Stimulated activated CD4-positive, alpha-beta T cell treated with anti-CD3 and anti-CD28 coated beads, TNF-alpha, amount 100 ng/mL, for 1 hour (primary cell): ENCODE results near the gene GDF15.
"Not testable (repeated sequence)": the region's sequence is repeated elsewhere in the genome, so short reads cannot be mapped to it uniquely, and the experiment has no call there.

Source experiments
- DNase-seq, 3 donors: peaks; one replicate each; pipeline ENCODE4 v3.0.0-alpha.2; 2020; ENCODE audit warnings: low read depth in 3 of 3, low spot score in 1 of 3

The GDF15 gene

GRCh38 chr19:18391509-18392075 is 5.6 kb downstream of the GDF15 start:
- DNase-seq, result no peak

DNA sequence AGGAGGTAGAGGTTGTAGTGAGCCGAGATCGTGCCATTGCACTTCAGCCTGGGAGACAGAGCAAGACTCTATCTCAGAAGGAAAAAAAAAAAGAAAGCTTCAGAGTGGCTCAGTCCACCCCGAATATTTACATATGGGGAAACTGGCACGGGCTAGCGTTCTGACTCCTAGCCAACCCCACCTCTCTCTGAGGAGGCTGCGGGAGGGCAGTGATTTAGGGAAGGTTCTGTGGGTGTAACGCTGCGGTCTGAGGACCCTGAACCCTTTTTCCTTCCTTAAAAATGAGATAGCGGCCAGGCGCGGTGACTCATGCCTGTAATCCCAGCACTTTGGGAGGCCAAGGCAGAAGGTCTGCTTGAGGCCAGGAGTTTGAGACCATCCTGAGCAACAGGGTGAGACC is 6.5 kb downstream of the GDF15 start:
- DNase-seq, result no peak

DNA sequence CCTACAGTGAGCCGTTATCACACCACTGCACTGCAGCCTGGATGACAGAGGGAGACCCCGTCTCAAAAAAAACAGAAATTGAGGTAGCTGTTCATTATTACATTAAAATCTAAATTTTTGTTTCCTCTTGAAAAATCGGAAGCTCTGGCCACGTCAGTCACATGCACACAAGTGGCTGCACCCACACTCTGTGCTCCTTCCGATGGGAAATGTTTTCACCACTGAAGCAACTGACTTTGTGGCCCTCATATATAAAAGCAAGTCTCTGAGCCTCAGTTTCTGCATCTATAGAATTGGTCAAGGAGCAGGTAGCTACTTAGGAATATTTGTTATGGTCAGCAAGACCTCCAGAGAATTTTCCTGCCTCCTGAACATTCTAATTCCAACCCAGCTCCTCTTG is 7.0 kb downstream of the GDF15 start:
- no peak for DNase-seq

DNA sequence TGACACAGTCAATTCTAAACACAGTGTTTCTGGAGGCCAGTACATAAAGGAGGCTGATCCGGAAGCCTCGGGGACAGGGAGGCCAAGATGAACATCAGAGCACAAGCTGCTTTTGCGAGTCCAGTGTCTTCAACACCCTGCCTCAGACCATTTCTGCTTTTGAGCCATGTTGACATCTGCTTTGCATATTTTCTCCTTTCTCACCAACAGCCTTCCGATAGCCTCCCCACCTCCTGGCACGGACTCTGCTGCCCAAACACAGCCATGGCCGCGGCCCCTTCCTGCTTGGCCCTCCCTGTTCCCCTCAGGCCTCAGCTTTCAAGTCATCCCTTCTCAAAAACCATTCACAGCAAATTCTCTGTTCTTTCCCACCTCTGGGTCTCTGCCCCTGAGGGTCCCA is 7.9 kb downstream of the GDF15 start:
- DNase-seq, result no peak

GRCh38 chr19:18396471-18397241 is 10.7 kb downstream of the GDF15 start:
- DNase-seq, result no peak

DNA sequence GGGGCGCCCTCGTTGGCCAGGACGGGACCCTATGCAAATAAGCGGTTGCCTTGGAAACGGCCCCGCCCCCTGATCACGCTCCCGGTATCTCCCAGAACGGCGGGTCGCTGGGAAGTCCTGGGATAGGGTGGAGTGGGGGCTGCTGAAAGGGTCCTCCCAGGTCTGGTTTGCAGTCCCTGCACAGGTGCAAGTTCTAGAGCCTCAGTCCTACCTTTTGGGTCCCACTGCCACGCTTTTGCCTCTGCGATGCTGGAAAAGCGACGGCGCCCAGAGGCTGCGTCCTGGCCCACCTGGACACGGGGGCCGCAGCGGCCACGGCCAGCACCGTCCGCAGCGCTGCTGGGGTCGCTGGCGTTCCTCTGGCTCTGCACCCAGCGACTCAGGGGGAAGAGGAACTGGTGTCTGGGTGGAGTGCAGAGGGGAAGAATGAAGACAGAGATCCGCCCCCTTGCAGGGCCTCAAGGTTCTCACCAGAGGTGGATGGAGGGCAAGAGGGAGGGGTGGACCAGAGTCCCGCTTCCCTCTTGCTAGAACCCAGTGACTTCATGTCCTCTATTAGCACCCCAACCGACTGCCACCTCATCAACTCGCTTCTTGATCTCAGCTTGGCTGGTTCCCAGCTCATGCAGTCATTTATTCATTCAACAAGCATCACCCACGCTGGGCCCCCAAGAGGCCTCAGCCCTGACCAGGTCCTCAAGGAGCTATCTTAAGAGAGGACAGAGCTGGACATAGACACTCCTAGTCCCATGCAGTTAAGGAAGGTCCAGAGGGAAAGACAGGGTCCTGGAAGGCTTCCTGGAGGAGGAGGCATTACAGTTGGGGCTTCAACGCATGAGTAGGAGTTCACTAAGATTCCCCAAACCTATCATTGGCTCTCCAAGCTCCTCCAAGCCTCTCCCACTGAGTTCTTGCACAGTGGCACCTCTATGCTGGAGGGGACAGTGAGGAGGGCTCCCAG is 11.6 kb downstream of the GDF15 start, which contains the start of gene LRRC25:
LRRC25 (minus strand) TSS at position 381 of the 961 bp plus-strand sequence. CDS start 659 bp downstream, outside the sequence.
- no peak for DNase-seq

DNA sequence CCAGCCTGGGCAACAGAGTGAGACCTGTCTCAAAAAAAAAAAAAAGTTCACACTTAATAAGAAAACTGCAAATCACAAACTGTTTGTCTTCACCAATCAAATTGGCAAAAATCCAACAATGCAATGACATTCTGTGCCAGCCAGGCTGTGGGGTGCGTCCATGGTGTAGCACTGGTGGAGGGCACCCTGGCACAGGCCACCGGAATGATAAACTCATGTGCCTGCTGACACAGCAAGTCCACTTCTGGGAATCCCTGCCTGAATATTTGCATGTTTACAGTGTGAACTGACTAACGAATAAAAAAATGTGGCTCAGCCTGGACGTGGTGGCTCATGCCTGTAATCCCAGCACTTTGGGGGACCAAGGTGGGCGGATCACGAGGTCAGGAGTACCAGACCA is 13.1 kb downstream of the GDF15 start:
- no peak for DNase-seq

DNA sequence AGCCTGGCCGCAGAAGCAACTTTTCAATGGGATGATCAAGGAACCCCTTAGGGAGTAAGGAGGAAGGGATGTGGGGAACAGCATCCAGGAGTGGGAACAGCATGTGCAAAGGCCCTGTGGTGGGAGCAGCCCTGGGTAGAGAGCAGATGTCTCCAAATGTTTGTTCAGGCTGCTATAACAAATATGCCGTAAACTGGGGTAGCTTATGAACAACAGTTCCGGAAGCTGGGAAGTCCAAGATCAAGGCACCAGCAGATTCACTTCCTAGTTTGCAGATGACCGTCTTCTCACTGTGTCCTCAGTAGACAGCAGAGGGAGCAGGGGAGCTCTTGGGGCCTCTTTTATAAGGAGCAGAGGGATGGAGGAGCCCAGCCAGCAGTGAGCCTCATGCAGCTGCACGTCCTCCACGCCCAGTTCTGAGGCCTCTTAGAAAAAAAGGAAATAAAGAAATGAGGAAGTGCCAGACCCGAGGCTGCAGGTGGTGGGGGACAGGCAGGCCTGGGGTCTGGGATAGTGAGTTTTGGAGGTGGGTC is 15.7 kb downstream of the GDF15 start:
- no peak for DNase-seq

DNA sequence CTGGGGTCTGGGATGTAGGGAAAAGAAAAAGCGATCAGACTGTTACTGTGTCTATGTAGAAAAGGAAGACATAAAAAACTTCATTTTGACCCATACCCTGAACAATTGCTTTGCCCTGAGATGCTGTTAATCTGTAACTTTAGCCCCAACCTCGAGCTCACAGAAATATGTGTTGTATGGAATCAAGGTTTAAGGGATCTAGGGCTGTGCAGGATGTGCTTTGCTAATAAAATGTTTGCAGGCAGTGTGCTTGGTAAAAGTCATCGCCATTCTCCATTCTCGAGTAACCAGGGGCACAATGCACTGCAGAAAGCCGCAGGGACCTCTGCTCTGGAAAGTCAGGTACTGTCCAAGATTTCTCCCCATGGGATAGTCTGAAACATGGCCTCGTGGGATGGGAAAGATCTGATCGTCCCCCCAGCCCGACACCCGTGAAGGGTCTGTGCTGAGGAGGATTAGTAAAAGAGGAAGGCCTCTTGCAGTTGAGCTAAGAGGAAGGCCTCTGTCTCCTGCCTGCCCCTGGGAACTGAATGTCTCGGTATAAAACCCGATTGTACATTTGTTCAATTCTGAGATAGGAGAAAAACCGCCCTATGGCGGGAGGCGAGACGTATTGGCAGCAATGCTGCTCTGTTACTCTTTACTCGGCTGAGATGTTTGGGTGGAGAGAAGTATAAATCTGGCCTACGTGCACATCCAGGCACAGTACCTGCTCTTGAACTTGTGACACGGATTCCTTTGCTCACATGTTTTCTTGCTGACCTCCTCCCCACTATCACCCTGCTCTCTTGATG is 16.7 kb downstream of the GDF15 start:
- DNase-seq, result not testable (repeated sequence)

GRCh38 chr19:18405754-18406153 is 19.8 kb downstream of the GDF15 start:
- not testable (repeated sequence) for DNase-seq

- no peak for DNase-seq
Observed at GRCh38 chr19:18406749-18407148, 20.8 kb downstream of the GDF15 start.

- no peak for DNase-seq
Observed at GRCh38 chr19:18408053-18408476, 22.1 kb downstream of the GDF15 start.

DNA sequence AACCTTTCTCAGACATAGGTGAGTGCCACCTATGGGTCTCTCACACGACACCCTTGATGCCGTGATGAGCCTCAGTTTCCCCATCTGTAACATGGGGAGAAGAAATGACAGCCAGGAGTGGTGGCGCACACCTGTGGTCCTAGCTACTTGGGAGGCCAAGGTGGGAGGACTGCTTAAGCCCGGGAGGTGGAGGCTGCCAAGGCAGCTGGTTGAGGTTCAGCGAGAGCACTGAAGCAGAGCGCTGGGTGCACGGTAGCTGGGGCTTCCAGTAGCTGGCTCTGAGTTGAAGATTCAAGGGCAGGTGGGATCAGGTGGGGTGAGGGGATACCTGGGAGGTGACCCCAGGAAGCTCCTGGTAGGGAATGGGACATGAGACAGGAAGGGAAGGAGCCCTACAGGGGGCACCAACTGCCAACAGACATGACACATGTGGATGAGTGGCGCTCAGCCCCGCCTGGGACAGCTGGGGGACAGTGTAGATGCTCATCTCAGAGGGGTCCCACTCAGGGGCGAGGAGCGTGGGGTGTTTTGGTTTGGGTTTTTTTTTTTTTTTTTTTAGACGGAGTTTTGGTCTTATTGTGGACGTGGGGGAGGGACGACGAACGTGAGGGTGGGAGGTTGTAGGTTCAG is 26.8 kb downstream of the GDF15 start:
- DNase-seq, result no peak

- no peak for DNase-seq
Observed at GRCh38 chr19:18414504-18415177, 28.7 kb downstream of the GDF15 start.

- DNase-seq, result no peak
Observed at GRCh38 chr19:18415178-18415867, 29.4 kb downstream of the GDF15 start.

- no peak for DNase-seq
Observed at GRCh38 chr19:18416778-18417249, 30.9 kb downstream of the GDF15 start.

- no peak for DNase-seq
Observed at GRCh38 chr19:18417250-18418028, 31.5 kb downstream of the GDF15 start.

DNA sequence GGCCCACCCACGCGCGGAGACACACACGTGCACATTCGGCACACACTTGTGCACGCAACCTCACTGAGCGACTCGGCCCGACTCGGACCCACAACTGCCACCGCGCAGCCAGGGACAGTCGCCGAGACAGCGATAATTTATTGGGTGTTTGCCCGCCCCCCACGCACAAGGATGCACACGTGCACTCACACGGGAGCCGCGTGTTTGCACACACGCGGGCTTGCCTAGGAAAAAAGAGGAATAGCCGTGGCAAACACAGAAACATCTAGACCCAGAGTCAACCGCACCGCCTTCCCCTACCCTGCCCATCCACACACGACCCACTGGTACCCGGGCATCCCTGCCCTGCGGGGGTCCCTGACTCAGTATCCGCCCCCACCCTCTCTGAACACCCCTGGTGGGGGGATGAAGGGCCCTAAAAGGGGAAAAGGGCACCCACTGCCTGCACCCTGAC is 32.1 kb downstream of the GDF15 start:
- no peak for DNase-seq
